T-cell (primary cell): ENCODE data around the gene TEN1. TPM values are rescaled to one million over a fixed set of nuclear protein-coding genes. Genes with fewer than 3 reads are reported as not detected.
"Not testable (repeated sequence)": the region's sequence is repeated elsewhere in the genome, so short reads cannot be mapped to it uniquely, and the experiment has no call there.

Experiments used
- ATAC-seq, 4 experiments: fragments of 200-7000 bp in 3 of 4; fragments of 150-1000 bp in 1 of 4; cut with Tn5 transposase; replicated peaks in 1 of 4; 1 replicate in 3 of 4; 2 replicates in 1 of 4; pipeline ENCODE4 v1.10.0; 2021; ENCODE audit warnings: moderate library complexity in 3 of 4, mild to moderate bottlenecking in 2 of 4, moderate number of reproducible peaks in 1 of 4
- CTCF ChIA-PET, 2 donors: fragments of 300-600 bp; sonication (Branson Sonifier 250); formaldehyde crosslinking; loops; one replicate each; lab custom pipeline; 2022; ENCODE audit warnings: antibody characterized with exemption in 2 of 2; lab: Charles Lee
- POLR2A ChIA-PET, 2 donors: fragments of 300-600 bp; sonication (Branson Sonifier 250); formaldehyde crosslinking; loops; one replicate each; lab custom pipeline; 2022; ENCODE audit warnings: antibody characterized with exemption in 2 of 2; lab: Charles Lee
- DNase-seq, 35 experiments: peaks; one replicate each; pipeline versions ENCODE4 v3.0.0 to v3.0.0-alpha.2; 2013 to 2023
- H3K27ac ChIP-seq: one replicate; pipeline ENCODE4 v1.5.1; 2013; ENCODE audit warnings: low read length
- H3K27me3 ChIP-seq, 2 experiments: replicated peaks in 1 of 2; 1 replicate in 1 of 2; 2 replicates in 1 of 2; pipeline versions ENCODE4 v1.6.1 to v1.7.0; 2013; ENCODE audit warnings: low read length in 1 of 2, mixed read lengths in 1 of 2; ENCODE audit not compliant: control insufficient read depth in 2 of 2, insufficient read depth in 2 of 2; ENCODE audit errors: extremely low read depth in 1 of 2
- H3K36me3 ChIP-seq, 2 donors: 1 replicate in 1 of 2; 2 replicates in 1 of 2; pipeline versions ENCODE4 v1.6.1 to v1.7.0; 2013; ENCODE audit warnings: low read length in 1 of 2; ENCODE audit not compliant: control insufficient read depth in 2 of 2, insufficient read depth in 1 of 2; ENCODE audit errors: extremely low read depth in 1 of 2
- H3K4me1 ChIP-seq, 2 experiments: 1 replicate in 1 of 2; 2 replicates in 1 of 2; pipeline versions ENCODE4 v1.6.1 to v1.7.0; 2013; ENCODE audit warnings: low read length in 2 of 2, mixed read lengths in 1 of 2; ENCODE audit not compliant: insufficient read depth in 2 of 2, control insufficient read depth in 1 of 2; ENCODE audit errors: extremely low read depth in 1 of 2
- H3K4me3 ChIP-seq, 2 donors: 1 replicate in 1 of 2; 2 replicates in 1 of 2; pipeline versions ENCODE4 v1.5.1 to v1.7.0; 2013; ENCODE audit warnings: mild to moderate bottlenecking in 2 of 2, low read length in 1 of 2, moderate library complexity in 1 of 2; ENCODE audit not compliant: control insufficient read depth in 1 of 2; ENCODE audit errors: extremely low read depth in 1 of 2
- H3K9me3 ChIP-seq: 2 replicates; pipeline ENCODE4 v1.7.0; 2013
- H3K27ac Mint-ChIP-seq, 2 donors: one replicate each; pipeline ENCODE4 v1.8.0; 2020 to 2021; ENCODE audit warnings: mild to moderate bottlenecking in 2 of 2, mixed read lengths in 2 of 2
- H3K27me3 Mint-ChIP-seq, 2 donors: one replicate each; pipeline ENCODE4 v1.8.0; 2021 to 2022; ENCODE audit warnings: mixed read lengths in 2 of 2
- H3K36me3 Mint-ChIP-seq: one replicate; pipeline ENCODE4 v1.8.0; 2021; ENCODE audit warnings: mixed read lengths
- H3K4me1 Mint-ChIP-seq, 3 donors: one replicate each; pipeline ENCODE4 v1.8.0; 2020 to 2022; ENCODE audit warnings: mixed read lengths in 3 of 3, mild to moderate bottlenecking in 1 of 3
- H3K4me3 Mint-ChIP-seq, 3 donors: one replicate each; pipeline ENCODE4 v1.8.0; 2020 to 2022; ENCODE audit warnings: mild to moderate bottlenecking in 3 of 3, mixed read lengths in 3 of 3, moderate library complexity in 3 of 3
- H3K9me3 Mint-ChIP-seq, 3 donors: one replicate each; pipeline ENCODE4 v1.8.0; 2020 to 2022; ENCODE audit warnings: mixed read lengths in 3 of 3
- WGBS: methylation state at CpG from one replicate; pipeline ENCODE4 v1.1.5; 2013; ENCODE audit warnings: missing lambda C conversion rate; ENCODE audit not compliant: insufficient coverage; 5-methylcytosine and 5-hydroxymethylcytosine counted together
- total RNA-seq, 35 experiments: library from RNA in 6 of 35; stranded (reverse) in 6 of 35; fragments of 120-200 nt in 1 of 35; gene quantifications; one replicate each; pipeline versions ENCODE4 v1.2.1 to v1.2.4 and lab custom pipeline; 2013 to 2026

The TEN1 gene
- total RNA-seq, 5 donors from 2014 or later (not counting 1 experiment from before 2014, with no cell fraction given) = 12.8 to 15.3 (median 14.3) TPM

DNA sequence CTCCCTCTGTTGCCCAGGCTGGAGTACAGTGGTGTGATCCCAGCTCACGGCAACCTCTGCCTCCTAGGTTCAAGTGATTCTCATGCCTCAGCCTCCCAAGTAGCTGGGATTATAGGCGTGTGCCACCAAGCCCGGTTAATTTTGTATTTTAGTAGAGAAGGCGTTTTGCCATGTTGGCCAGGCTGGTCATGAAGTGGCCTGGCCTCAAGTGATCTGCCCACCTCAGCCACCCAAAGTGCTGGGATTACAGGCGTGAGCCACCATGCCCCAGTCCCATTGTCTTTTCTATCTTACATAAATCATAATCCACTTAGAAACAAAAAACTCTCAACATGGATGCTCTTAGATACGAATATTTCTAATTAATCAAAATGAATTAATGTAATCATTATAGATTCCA lies 3.9 kb upstream of the TEN1 start:
- H3K36me3 Mint-ChIP-seq, H3K27me3 Mint-ChIP-seq, POLR2A ChIA-PET, H3K27me3 ChIP-seq, H3K27ac ChIP-seq, H3K4me3 Mint-ChIP-seq, H3K27ac Mint-ChIP-seq, H3K9me3 ChIP-seq, DNase-seq, ATAC-seq, H3K4me3 ChIP-seq, H3K9me3 Mint-ChIP-seq: not testable (repeated sequence)
- Histone ChIP-seq H3K36me3 (peaks cover 0 to 10% of the 10 kb centered on the region in 2 donors), H3K4me1 (peaks cover 5 to 12% of the 10 kb centered on the region in 2 experiments)
- H3K4me1 Mint-ChIP-seq = peaks cover 45 to 54% (median 49%) of the 10 kb centered on the region in 3 donors
- WGBS = 100% methylated on average over 1 of the region's 6 CpGs
- CTCF ChIA-PET = interaction anchor here in 1 of 2 donors (0.7 kb wide), 1 partner anchor 289 kb away, joined by 3 read pairs; no protein-coding TSS in a partner anchor

DNA sequence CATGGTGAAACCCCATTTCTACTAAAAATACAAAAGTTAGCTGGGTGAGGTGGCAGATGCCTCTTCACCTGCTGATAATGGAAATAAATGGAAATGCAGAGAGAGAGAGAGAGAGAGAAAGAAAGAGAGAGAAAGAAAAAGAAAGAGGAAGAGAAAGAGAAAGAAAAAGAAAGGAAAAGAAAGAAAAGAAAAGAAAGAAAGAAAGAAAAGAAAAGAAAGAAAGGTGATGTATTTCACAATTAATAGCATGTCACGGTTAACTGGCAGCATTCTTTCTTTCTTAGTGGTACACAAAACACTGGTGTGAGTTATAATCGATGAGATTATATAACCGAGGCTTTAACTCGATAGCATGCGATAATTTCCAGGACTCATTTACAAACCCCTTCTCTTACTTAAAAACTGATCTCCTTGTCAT lies 3.3 kb upstream of the TEN1 start:
- no peak for DNase-seq
- Mint-ChIP-seq H3K36me3 (peaks cover 9% of the 10 kb centered on the region), H3K27ac (peak overlapping the region in 1 of 2 donors; percentile 20), H3K4me3 (no peak overlapping the region), H3K4me1 (peaks cover 48 to 56% (median 51%) of the 10 kb centered on the region in 3 donors), H3K9me3 (no peaks in the 10 kb centered on the region), H3K27me3 (no peaks in the 10 kb centered on the region)
- Histone ChIP-seq H3K27me3 (no peaks in the 10 kb centered on the region), H3K4me1 (peaks cover 5 to 17% of the 10 kb centered on the region in 2 experiments), H3K9me3 (no peaks in the 10 kb centered on the region), H3K36me3 (peaks cover 0 to 7% of the 10 kb centered on the region in 2 donors), H3K4me3 (no peak overlapping the region), H3K27ac (no peak overlapping the region)
- CTCF ChIA-PET = interaction anchor here in 1 of 2 donors (0.7 kb wide), 1 partner anchor 289 kb away, joined by 3 read pairs; no protein-coding TSS in a partner anchor
- POLR2A ChIA-PET = no interaction called here
- WGBS = no CpG with 5 or more reads among the region's 5 CpGs
- no peak for ATAC-seq

DNA sequence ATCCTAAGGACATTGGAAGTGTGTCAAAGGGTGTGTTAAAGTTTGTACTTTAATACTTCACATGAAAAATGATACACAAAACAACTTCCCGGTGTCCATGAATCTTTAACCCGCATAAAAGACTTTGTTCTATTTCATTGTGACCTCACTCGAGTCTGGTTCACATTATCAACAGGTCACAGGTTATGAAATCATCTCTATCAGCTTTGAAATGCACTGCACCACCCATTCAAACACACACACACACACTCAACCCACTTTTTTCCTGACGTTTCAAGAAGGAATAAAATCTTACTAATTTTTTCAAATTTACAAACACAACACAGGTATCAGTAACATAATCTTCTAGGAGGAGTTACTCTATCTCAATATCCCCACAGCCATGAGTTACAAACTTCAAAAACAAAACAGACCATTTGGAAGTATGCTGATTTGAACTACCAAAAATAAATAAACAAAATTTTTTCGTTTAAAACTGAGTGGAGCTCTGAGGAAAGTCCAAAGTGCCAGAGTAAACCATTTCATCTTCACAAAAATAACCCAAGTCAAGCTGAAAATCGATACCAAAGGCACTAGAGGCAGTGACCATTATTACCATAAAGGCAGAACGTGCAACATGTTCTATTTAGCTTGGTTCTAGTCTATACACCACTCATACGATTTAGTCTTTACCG lies 2.7 kb upstream of the TEN1 start:
- CTCF ChIA-PET = no interaction called here
- ATAC-seq (no peak), DNase-seq (no peak)
- H3K4me1 Mint-ChIP-seq = peaks cover 53 to 57% (median 54%) of the 10 kb centered on the region in 3 donors
- 79% methylated on average over 7 of the region's 9 CpGs for WGBS
- Histone ChIP-seq H3K27me3 (no peaks in the 10 kb centered on the region), H3K36me3 (peaks cover 0 to 7% of the 10 kb centered on the region in 2 donors), H3K9me3 (no peaks in the 10 kb centered on the region), H3K4me3 (no peak overlapping the region), H3K4me1 (peaks cover 5 to 18% of the 10 kb centered on the region in 2 experiments), H3K27ac (no peak overlapping the region)
- H3K36me3 Mint-ChIP-seq = peaks cover 9% of the 10 kb centered on the region
- H3K27ac Mint-ChIP-seq = peak overlapping the region in 1 of 2 donors; percentile 20
- no peaks in the 10 kb centered on the region for H3K9me3 Mint-ChIP-seq
- POLR2A ChIA-PET = no interaction called here
- H3K27me3 Mint-ChIP-seq = no peaks in the 10 kb centered on the region
- peak overlapping the region in 2 of 3 donors; percentile 5 to 25 for H3K4me3 Mint-ChIP-seq

DNA sequence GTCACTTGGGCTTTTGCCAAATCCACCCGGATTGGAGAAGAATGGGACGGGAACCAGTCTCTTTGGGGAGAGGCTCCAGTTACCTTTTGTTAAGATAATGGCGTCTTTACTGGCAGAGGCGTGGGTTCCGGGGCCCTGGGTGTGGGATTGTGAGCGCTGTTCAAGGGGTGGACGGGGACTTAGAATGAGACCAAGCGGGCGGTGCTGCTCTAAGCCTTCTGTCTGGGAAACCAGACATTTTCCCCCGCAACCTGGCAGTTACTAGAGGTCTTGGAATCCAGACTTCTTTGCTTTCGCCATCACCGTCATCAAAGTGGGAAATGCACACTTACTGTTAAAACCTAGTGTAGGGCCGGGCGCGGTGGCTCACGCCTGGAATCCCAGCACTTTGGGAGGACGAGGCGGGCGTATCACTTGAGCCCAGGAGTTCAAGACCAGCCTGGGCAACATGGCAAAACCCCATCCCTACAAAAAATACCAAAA lies 706 bp downstream of the TEN1 start:
- no peaks in the 10 kb centered on the region for H3K9me3 ChIP-seq
- no peaks in the 10 kb centered on the region for H3K27me3 ChIP-seq
- Mint-ChIP-seq H3K36me3 (no peaks in the 10 kb centered on the region), H3K9me3 (no peaks in the 10 kb centered on the region), H3K27me3 (no peaks in the 10 kb centered on the region), H3K4me3 (peak overlapping the region; percentile 92 to 99 (median 95)), H3K4me1 (peaks cover 42 to 43% (median 42%) of the 10 kb centered on the region in 3 donors), H3K27ac (peak overlapping the region; percentile 99 to 100)
- ChIA-PET POLR2A (interaction anchor here in 1 of 2 donors (0.7 kb wide), 1 partner anchor 42 kb away, joined by 4 read pairs; no protein-coding TSS in a partner anchor), CTCF (interaction anchor here in 1 of 2 donors (0.8 kb wide), 1 partner anchor 30 kb away, joined by 5 read pairs; no protein-coding TSS in a partner anchor)
- peaks cover 5 to 18% of the 10 kb centered on the region in 2 experiments for H3K4me1 ChIP-seq
- H3K27ac ChIP-seq = peak overlapping the region; percentile 90
- ATAC-seq (peak; percentile 21 to 33 (median 28)), DNase-seq (no peak)
- under 1% methylated on average over 17 of the region's 19 CpGs for WGBS
- H3K36me3 ChIP-seq = no peaks in the 10 kb centered on the region
- peak overlapping the region; percentile 96 to 99 for H3K4me3 ChIP-seq

DNA sequence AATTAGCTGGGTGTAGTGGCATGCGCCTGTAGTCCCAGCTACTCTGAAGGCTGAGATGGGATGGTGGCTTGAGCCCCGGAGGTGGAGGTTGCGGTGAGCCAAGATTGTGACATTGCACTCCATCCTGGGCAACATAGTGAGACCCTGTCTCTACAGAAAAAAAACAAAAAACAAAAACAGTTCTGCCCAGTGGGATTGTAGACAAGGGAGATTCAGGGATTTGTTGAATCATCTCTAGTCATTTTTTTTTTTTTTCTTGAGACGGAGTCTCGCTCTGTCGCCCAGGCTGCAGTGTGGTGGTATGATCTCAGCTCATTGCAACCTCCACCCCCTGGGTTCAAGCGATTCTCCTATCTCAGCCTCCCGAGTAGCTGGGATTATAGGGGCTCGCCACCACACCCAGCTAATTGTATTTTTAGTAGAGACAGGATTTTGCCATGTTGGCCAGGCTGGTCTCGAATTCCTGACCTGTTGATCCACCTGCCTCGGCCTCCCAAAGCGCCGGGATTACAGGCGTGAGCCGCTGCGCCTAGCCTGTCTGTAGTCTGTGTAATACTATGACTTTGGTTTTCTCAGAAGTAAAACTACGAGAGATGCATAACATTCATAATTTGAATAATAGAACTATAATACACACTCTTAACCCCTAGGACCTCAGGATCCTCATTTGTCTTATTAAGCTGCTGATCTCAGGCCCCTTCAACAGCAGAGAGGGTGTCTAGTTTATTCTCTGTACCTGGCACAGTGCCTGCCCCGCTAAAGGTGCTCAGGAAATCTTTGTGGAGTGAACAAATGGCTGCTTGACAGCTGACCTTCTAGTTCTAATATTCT lies 1.4 kb downstream of the TEN1 start:
- WGBS = 100% methylated on average over 1 of the region's 18 CpGs
- Mint-ChIP-seq H3K27me3 (no peaks in the 10 kb centered on the region), H3K9me3 (no peaks in the 10 kb centered on the region), H3K4me3 (peak overlapping the region; percentile 92 to 99 (median 95)), H3K27ac (peak overlapping the region; percentile 99 to 100), H3K4me1 (peaks cover 40 to 42% (median 41%) of the 10 kb centered on the region in 3 donors), H3K36me3 (no peaks in the 10 kb centered on the region)
- Histone ChIP-seq H3K36me3 (no peaks in the 10 kb centered on the region), H3K27me3 (no peaks in the 10 kb centered on the region), H3K4me1 (peaks cover 5 to 18% of the 10 kb centered on the region in 2 experiments), H3K4me3 (peak overlapping the region; percentile 96 to 99), H3K27ac (peak overlapping the region; percentile 90), H3K9me3 (no peaks in the 10 kb centered on the region)
- DNase-seq = no peak
- CTCF ChIA-PET = interaction anchor here in 1 of 2 donors (0.7 to 0.8 kb wide), 3 partner anchors 29 to 377 kb away, joined by 3 to 6 read pairs (median 5); no protein-coding TSS in a partner anchor
- POLR2A ChIA-PET = interaction anchor here in 1 of 2 donors (0.7 kb wide), 1 partner anchor 43 kb away, joined by 4 read pairs; no protein-coding TSS in a partner anchor
- ATAC-seq = no peak
